Stimulated activated CD8-positive, alpha-beta memory T cell treated with anti-CD3 and anti-CD28 coated beads, Interleukin-4, amount 100 ng/mL, for 48 hours (primary cell): ENCODE results near the gene RPRD2.
"Not testable (repeated sequence)": the region's sequence is repeated elsewhere in the genome, so short reads cannot be mapped to it uniquely, and the experiment has no call there.

Source experiments
- DNase-seq: peaks from one replicate; pipeline ENCODE4 v3.0.0-alpha.2; 2020

Gene RPRD2

GRCh38 chr1:150363426-150364230 is at the start of gene RPRD2:
RPRD2 (plus strand) TSS chr1:150364147; CDS start chr1:150364715, 568 bp downstream.
- DNase-seq: peak; percentile 99

- DNase-seq: not testable (repeated sequence)
Observed at GRCh38 chr1:150314691-150315090, 49.3 kb upstream of the RPRD2 start.

GRCh38 chr1:150320667-150320978 is 43.3 kb upstream of the RPRD2 start:
- no peak for DNase-seq

GRCh38 chr1:150321826-150322166 is 42.2 kb upstream of the RPRD2 start:
- DNase-seq: no peak

- peak; percentile 44 for DNase-seq
Observed at GRCh38 chr1:150322310-150322709, 41.6 kb upstream of the RPRD2 start.

- no peak for DNase-seq
Observed at GRCh38 chr1:150332651-150333290, 31.2 kb upstream of the RPRD2 start.

- no peak for DNase-seq
Observed at GRCh38 chr1:150346316-150346715, 17.6 kb upstream of the RPRD2 start.

- peak; percentile 13 for DNase-seq
Observed at GRCh38 chr1:150352866-150353265, 11.1 kb upstream of the RPRD2 start.

GRCh38 chr1:150362721-150363425 is 1.1 kb upstream of the RPRD2 start:
- peak; percentile 41 for DNase-seq

- peak; percentile 85 for DNase-seq
Observed at GRCh38 chr1:150364231-150365003, 470 bp downstream of the RPRD2 start.

GRCh38 chr1:150365941-150366340 is 2.0 kb downstream of the RPRD2 start:
- no peak for DNase-seq

GRCh38 chr1:150366416-150367296 is 2.7 kb downstream of the RPRD2 start:
- DNase-seq: no peak

- DNase-seq: no peak
Observed at GRCh38 chr1:150371110-150371509, 7.2 kb downstream of the RPRD2 start.

- no peak for DNase-seq
Observed at GRCh38 chr1:150372580-150372979, 8.6 kb downstream of the RPRD2 start.

GRCh38 chr1:150376110-150376509 is 12.2 kb downstream of the RPRD2 start:
- DNase-seq: no peak

- DNase-seq: no peak
Observed at GRCh38 chr1:150383631-150384324, 19.8 kb downstream of the RPRD2 start.

GRCh38 chr1:150385537-150386445 is 21.8 kb downstream of the RPRD2 start:
- DNase-seq: no peak

- no peak for DNase-seq
Observed at GRCh38 chr1:150386592-150386991, 22.6 kb downstream of the RPRD2 start.

- no peak for DNase-seq
Observed at GRCh38 chr1:150387200-150387599, 23.3 kb downstream of the RPRD2 start.

- no peak for DNase-seq
Observed at GRCh38 chr1:150388241-150388640, 24.3 kb downstream of the RPRD2 start.
